ENCODE results near the gene SRPK3. TPM values are rescaled to one million over a fixed set of nuclear protein-coding genes. Genes with fewer than 3 reads are reported as not detected.

The SRPK3 gene
- total RNA-seq, 3 donors from 2014 or later: 0.55 to 4.6 (median 1.0) TPM

GRCh38 chrX:153821066-153821465, 40.2 kb downstream of the SRPK3 start:
- intact Hi-C loops (cut with DNase I, micrococcal nuclease): no loop called here
- Histone ChIP-seq H3K9me3 (no peaks in the 10 kb centered on the region), H3K4me3 (no peak overlapping the region), H3K4me1 (ENCODE audit: low read depth) (no peaks in the 10 kb centered on the region), H3K36me3 (ENCODE audit: low read depth) (no peaks in the 10 kb centered on the region)
- no peak for TF ChIP-seq CTCF (IDR thresholded peaks at IDR 0.05)
- ATAC-seq: no peak
- no peak for DNase-seq

- DNase-seq (no peak), ATAC-seq (no peak)
- intact Hi-C loops (cut with DNase I, micrococcal nuclease): no loop called here
Observed at GRCh38 chrX:153824348-153824747, 43.5 kb downstream of the SRPK3 start.

GRCh38 chrX:153825042-153825441, 44.2 kb downstream of the SRPK3 start:
- ATAC-seq (no peak), DNase-seq (no peak)
- intact Hi-C loops (cut with DNase I, micrococcal nuclease): no loop called here
- Histone ChIP-seq H3K9me3 (no peaks in the 10 kb centered on the region), H3K4me3 (no peak overlapping the region), H3K36me3 (ENCODE audit: low read depth) (no peaks in the 10 kb centered on the region), H3K4me1 (ENCODE audit: low read depth) (no peaks in the 10 kb centered on the region)
- TF ChIP-seq CTCF (IDR thresholded peaks at IDR 0.05): no peak

More at GRCh38 chrX:153824348-153824747, 43.5 kb downstream of the SRPK3 start:
- no peaks in the 10 kb centered on the region for H3K36me3 ChIP-seq (ENCODE audit: low read depth)
- no peak overlapping the region for H3K4me3 ChIP-seq
- no peaks in the 10 kb centered on the region for H3K9me3 ChIP-seq
- TF ChIP-seq CTCF (IDR thresholded peaks at IDR 0.05): no peak
- no peaks in the 10 kb centered on the region for H3K4me1 ChIP-seq (ENCODE audit: low read depth)

- ATAC-seq (no peak), DNase-seq (no peak)
- TF ChIP-seq CTCF (IDR thresholded peaks at IDR 0.05): no peak
- no peak overlapping the region for H3K4me3 ChIP-seq
- no peaks in the 10 kb centered on the region for H3K36me3 ChIP-seq (ENCODE audit: low read depth)
- no peaks in the 10 kb centered on the region for H3K9me3 ChIP-seq
- intact Hi-C loops (cut with DNase I, micrococcal nuclease): no loop called here
- H3K4me1 ChIP-seq (ENCODE audit: low read depth): no peaks in the 10 kb centered on the region
Observed at GRCh38 chrX:153827016-153827415, 46.2 kb downstream of the SRPK3 start.

- no peaks in the 10 kb centered on the region for H3K9me3 ChIP-seq
- no peak overlapping the region for H3K4me3 ChIP-seq
- TF ChIP-seq CTCF (IDR thresholded peaks at IDR 0.05): no peak
- DNase-seq (no peak), ATAC-seq (no peak)
- no peaks in the 10 kb centered on the region for H3K4me1 ChIP-seq (ENCODE audit: low read depth)
- no peaks in the 10 kb centered on the region for H3K36me3 ChIP-seq (ENCODE audit: low read depth)
- intact Hi-C loops (cut with DNase I, micrococcal nuclease): no loop called here
Observed at GRCh38 chrX:153827903-153828302, 47.1 kb downstream of the SRPK3 start.

GRCh38 chrX:153828308-153828707, 47.5 kb downstream of the SRPK3 start:
- Histone ChIP-seq H3K36me3 (ENCODE audit: low read depth) (no peaks in the 10 kb centered on the region), H3K9me3 (no peaks in the 10 kb centered on the region), H3K4me1 (ENCODE audit: low read depth) (no peaks in the 10 kb centered on the region), H3K4me3 (no peak overlapping the region)
- intact Hi-C loops (cut with DNase I, micrococcal nuclease): no loop called here
- ATAC-seq (no peak), DNase-seq (no peak)
- no peak for TF ChIP-seq CTCF (IDR thresholded peaks at IDR 0.05)

All from mucosa of descending colon (tissue), 3 donors.